GM12892 (cell line): ENCODE results near the gene ADAMTSL1.

Source experiments
- DNase-seq: peaks from one replicate; pipeline ENCODE4 v3.0.0; 2011; ENCODE audit not compliant: insufficient read length
- FAIRE-seq: peaks from 2 replicates; lab custom pipeline; 2011; peaks lifted over from hg19 to GRCh38; lab: Jason Lieb, UNC
- POLR2A ChIP-seq: IDR thresholded peaks from 2 replicates; pipeline ENCODE4 v1.6.1; 2011; ENCODE audit warnings: low read depth, low read length, control low read depth
- POLR2AphosphoS5 ChIP-seq: IDR thresholded peaks from 2 replicates; pipeline ENCODE4 v1.6.1; 2011; ENCODE audit warnings: low read depth, low read length, control low read depth
- TAF1 ChIP-seq: IDR thresholded peaks from 2 replicates; pipeline ENCODE4 v1.6.1; 2011; ENCODE audit warnings: low read depth, mild to moderate bottlenecking, control low read depth, low read length, borderline replicate concordance

The ADAMTSL1 gene

DNA sequence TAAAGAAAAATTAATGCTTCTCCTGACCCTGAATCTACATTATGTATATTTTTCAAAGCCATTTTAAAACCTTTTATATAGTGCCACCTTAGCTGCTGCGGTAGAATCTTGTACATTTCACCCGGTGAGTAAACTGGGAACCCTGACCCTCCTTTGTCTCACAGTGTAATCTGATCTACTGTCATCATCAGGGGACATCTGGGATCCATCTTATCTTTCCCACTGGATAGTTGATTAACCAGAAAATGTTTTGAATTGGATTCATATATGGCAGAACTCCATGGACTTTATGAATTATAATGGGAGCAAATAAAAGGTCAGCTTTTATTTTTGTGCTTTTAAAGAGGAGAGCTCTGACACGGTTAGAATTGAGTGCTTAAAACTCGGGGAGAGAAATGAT is 95.0 kb downstream of the ADAMTSL1 start:
- no peak for DNase-seq
- TF ChIP-seq POLR2A (no peak), TAF1 (no peak), POLR2AphosphoS5 (no peak)
- no peak for FAIRE-seq

DNA sequence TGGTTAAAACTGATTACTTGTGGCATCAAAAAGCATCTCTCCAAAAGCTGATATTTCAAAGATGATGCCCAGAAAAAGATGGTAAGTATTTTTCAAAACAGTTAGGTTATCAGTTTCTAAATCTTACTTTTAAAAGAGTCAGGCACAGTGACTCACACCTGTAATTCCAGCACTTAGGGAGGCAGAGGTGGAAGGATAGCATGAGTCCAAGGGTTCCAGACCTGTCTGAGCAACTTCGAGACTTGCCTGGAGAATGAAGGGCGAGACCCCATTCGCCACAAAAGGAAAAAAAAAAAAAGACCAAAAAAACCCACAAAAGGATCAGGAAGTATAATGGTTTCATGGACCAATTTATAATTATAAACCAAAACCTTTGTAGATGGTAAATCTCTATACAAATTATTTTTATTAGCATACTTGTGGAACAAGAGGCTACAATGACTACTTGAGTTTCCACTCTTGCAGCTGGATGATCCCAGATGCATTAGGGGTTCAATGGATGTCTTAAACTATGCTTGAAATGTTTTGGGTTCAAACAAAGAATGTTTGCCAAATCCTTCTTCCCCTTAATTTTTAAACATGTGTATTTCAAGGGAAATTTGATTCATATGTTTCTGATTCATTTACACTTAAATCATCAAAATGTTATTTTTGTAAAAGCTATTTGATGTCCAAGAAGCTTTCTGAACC is 96.1 kb downstream of the ADAMTSL1 start:
- TF ChIP-seq TAF1 (no peak), POLR2AphosphoS5 (no peak), POLR2A (no peak)
- DNase-seq = no peak
- FAIRE-seq = no peak

DNA sequence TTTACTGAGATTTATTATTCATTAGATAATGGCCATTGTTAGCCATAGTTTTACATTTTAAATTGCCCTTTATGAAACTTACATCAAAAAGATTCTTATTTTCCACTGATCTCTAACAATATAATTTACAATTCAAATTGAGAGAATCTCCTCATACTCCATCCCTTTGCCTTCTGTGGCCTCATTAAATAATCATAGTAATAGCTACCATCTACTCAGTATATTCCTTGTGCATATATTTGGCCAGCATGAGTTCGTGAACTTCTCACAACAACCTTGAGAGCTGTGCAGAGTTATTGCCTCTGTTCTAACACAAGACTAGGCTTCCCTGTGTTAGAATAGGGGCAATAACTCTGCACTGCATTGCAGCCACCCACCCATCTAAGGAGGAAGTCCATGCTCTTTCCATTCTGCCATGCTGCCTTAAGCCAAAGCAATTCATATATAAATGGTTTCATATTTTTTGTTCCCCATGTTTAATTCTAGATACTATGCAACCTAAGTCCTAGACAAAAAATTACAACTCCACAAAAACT is 99.1 kb downstream of the ADAMTSL1 start:
- no peak for FAIRE-seq
- TF ChIP-seq POLR2A (no peak), POLR2AphosphoS5 (no peak), TAF1 (no peak)
- no peak for DNase-seq

DNA sequence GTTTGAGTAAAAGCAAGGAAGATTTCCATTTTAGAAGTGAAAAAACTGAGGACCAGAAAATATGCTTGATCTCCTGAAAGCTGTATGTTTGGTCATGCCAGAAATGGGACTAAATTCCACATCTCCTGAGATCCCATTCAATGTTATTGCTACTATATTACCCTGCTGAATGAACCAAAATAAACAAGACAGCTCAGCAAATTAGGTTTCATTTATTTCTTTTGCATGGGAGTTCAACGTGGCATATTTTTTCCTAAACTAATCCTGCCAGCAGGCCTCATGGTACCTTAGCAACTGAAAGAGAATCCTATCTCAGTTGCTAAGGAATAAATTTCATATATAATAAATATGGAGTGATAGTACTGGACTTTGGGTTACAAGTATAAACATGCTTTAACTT is 101.7 kb downstream of the ADAMTSL1 start:
- TF ChIP-seq TAF1 = no peak
- no peak for TF ChIP-seq POLR2A
- no peak for TF ChIP-seq POLR2AphosphoS5
- DNase-seq = no peak
- no peak for FAIRE-seq

- TF ChIP-seq TAF1 (no peak), POLR2A (no peak), POLR2AphosphoS5 (no peak)
- FAIRE-seq (no peak), DNase-seq (no peak)
Observed at GRCh38 chr9:18579536-18579935, 105.6 kb downstream of the ADAMTSL1 start.

DNA sequence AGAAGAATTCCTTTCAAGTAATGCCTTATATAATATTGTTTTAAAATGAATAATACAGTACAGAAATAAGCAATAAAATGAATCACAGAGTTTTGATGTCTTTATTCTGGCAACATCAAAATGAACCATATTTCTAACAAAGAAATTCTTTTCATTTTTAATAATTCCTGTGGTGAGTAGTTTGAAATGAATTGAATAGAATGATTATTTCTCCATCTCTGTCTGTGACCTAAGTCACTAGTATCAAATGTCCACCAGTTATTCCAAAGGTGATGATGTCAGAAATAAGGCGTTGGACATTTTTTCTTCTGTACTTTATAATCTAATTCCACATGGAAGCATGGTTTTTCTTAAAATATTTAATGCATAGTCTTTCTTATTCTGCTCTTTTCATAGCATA is 106.2 kb downstream of the ADAMTSL1 start:
- DNase-seq (no peak), FAIRE-seq (no peak)
- TF ChIP-seq POLR2A = no peak
- TF ChIP-seq POLR2AphosphoS5 = no peak
- no peak for TF ChIP-seq TAF1

DNA sequence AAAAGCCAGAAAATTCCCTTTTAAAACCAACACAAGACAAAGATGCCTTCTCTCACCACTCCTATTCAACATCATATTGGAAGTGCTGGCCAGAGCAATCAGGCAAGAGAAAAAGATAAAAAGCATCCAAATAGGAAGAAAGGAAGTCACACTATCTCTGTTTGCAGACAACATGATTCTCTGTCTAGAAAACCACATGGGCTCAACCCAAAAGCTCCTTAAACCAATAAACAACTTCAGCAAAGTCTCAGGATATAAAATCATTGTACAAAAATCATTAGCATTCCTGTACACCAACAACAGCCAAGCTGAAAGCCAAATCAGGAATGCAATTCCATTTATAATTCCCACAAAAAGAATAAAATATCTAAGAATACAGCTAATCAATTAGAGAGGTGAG is 112.0 kb downstream of the ADAMTSL1 start:
- FAIRE-seq (no peak), DNase-seq (no peak)
- TF ChIP-seq TAF1 (no peak), POLR2A (no peak), POLR2AphosphoS5 (no peak)

GRCh38 chr9:18588002-18588401 is 114.0 kb downstream of the ADAMTSL1 start:
- DNase-seq = no peak
- TF ChIP-seq POLR2A (no peak), TAF1 (no peak), POLR2AphosphoS5 (no peak)

DNA sequence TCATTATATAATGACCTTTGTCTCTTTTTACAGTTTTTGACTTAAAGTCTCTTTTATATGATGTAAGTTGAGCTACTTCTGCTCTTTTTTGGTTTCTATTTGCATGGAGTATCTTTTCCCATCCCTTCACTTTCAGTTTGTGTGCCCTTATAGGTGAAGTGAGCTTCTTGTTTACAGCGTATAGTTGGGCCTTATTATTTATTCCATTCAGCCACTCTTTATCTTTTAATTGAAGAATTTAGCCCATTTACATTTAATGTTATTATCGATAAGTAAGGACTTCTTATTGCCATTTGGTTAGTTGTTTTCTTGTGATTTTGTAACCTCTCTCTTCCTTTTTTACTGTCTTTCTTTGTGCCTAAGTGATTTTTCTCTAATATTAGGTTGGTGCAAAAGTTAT is 117.3 kb downstream of the ADAMTSL1 start:
- DNase-seq = no peak
- no peak for FAIRE-seq
- TF ChIP-seq POLR2AphosphoS5 (no peak), POLR2A (no peak), TAF1 (no peak)

More at GRCh38 chr9:18588002-18588401, 114.0 kb downstream of the ADAMTSL1 start:
- FAIRE-seq = no peak

DNA sequence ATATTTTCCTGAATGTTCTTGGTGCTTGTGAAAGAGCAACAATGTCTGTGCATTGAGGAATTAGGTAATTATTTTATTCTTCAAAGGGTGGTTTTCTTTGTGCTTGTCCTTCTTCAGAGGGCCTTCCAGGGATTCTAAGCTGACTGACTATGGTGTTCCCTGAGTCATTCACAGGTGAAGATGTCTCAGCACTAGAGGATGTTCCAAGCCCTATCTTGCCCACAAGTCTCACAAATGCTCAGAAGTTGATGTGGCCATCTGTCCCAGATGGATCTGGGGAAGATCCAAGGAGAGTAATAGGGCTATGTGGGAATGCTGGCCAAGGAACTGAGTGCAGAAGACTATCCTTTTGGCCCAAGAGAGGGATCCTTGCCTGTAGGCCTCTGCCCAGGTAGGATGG is 120.9 kb downstream of the ADAMTSL1 start:
- TF ChIP-seq TAF1 (no peak), POLR2A (no peak), POLR2AphosphoS5 (no peak)
- no peak for FAIRE-seq
- DNase-seq = no peak

DNA sequence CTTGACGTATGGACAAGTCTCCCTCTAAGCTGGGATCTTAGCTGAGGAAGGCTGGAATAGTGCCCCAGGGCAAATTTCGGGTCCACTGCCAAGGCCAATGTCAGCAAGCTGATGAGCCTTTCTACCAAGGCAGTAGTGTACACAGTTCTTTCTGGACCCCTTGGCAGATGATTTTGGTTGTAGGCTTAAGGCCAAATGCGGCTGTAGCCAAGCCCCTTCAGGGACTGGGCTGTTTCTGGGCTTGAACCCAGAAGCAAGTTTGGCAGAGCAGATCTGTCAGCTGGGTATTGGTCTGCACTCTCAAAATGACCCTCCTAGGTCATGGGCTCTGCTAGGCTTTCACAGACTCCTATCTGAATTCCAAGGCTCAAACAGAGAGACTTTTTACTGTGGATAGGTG is 121.6 kb downstream of the ADAMTSL1 start:
- FAIRE-seq = no peak
- no peak for DNase-seq
- TF ChIP-seq TAF1 (no peak), POLR2AphosphoS5 (no peak), POLR2A (no peak)

- FAIRE-seq = no peak
- TF ChIP-seq TAF1 = no peak
- no peak for TF ChIP-seq POLR2A
- TF ChIP-seq POLR2AphosphoS5 = no peak
Observed at GRCh38 chr9:18596920-18597319, 123.0 kb downstream of the ADAMTSL1 start.

GRCh38 chr9:18598969-18599368 is 125.0 kb downstream of the ADAMTSL1 start:
- DNase-seq = no peak
- no peak for FAIRE-seq
- TF ChIP-seq POLR2A (no peak), POLR2AphosphoS5 (no peak), TAF1 (no peak)

More at GRCh38 chr9:18596920-18597319, 123.0 kb downstream of the ADAMTSL1 start:
- DNase-seq = no peak
